ENCODE data around the gene PCP4L1.

Gene PCP4L1

DNA sequence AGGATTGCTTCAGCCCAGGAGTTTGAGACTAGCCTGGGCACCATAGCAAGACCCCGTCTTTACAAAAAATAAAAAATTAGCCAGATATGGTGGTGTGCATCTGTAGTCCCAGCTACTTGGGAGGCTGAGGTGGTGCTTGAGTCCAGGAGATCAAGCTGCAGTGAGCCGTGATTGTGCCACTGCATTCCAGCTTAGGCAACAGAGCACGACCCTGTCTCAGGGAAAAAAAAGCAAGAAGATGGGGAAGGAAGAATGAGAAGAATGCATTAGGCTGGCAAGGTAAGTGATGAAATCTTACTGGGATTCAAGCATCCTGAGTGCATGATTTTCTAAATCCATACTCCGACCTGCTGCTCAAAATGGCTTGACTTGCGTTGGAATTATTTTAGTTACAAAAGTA, 6.8 kb downstream of the PCP4L1 start:
- no peak for DNase-seq (ENCODE audit: low read depth in 4 of 4, low spot score in 1 of 4)

DNA sequence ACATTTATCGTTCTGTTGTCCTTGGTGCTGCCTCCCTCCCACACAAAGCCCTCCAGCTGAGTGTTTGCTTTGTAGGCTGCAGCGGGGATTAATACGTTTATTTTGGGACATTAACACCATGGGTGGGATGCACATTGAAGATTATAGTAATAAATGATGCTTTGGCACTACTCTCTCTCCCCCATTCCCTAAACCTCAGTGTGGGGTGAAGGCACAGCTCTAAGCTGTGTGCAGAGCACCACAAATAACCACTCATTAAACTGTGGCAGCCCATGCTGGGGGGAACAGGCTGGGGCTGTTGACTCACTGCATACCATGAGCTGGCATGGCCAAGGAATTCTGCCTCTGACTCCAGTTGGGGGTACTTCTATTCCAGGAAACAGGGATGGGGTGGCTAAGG, 7.7 kb downstream of the PCP4L1 start:
- no peak for DNase-seq (ENCODE audit: low read depth in 4 of 4, low spot score in 1 of 4)

DNA sequence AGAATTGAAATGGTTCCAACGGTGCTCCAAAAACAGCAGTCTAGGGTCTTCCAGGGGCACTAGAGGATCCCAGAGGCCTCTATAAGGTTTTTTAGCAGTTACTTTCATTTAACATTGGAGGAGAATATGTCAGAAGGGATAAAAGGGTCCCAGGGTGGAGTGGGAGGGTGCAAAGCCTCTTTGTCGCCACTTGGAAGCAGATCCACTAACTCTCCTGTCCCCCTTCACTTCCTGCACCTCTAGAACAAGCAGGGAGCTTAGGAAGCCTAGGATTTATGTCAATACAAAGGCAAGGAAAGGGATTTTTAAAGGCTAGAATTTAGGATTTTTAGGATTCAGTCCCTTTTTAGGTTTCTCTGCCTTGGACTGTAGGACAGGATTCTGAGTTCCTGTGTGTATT, 8.3 kb downstream of the PCP4L1 start:
- no peak for DNase-seq (ENCODE audit: low read depth in 4 of 4, low spot score in 1 of 4)

DNA sequence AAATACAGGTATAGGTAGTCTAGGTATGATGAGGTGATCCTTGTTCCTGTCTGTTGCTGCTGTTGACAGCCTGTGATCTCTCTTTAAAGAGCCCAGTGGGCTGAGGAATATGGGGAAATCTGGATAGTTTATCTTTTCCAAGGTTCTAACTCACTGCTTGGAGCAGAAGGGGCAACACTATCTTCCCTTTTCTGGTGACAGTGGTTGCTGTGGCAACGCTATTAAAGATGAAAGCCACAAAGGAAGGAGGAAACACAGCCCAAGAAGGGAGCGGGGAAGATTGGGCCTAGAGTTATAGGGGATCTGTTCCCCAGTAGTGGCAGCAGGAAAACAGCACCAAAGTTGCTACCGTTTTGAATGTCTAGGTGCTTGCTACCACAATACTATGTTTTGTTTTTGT, 8.8 kb downstream of the PCP4L1 start:
- no peak for DNase-seq (ENCODE audit: low read depth in 4 of 4, low spot score in 1 of 4)

- no peak for DNase-seq (ENCODE audit: low read depth in 4 of 4, low spot score in 1 of 4)
These were observed 14.9 kb downstream of the PCP4L1 start for GRCh38 chr1:161273402-161273801.

GRCh38 chr1:161274874-161275273, 16.3 kb downstream of the PCP4L1 start:
- no peak for DNase-seq (ENCODE audit: low read depth in 4 of 4, low spot score in 1 of 4)

GRCh38 chr1:161282991-161283390, 24.4 kb downstream of the PCP4L1 start:
- no peak for DNase-seq (ENCODE audit: low read depth in 4 of 4, low spot score in 1 of 4)

GRCh38 chr1:161285113-161285512, 26.6 kb downstream of the PCP4L1 start:
- no peak for DNase-seq (ENCODE audit: low read depth in 4 of 4, low spot score in 1 of 4)

DNA sequence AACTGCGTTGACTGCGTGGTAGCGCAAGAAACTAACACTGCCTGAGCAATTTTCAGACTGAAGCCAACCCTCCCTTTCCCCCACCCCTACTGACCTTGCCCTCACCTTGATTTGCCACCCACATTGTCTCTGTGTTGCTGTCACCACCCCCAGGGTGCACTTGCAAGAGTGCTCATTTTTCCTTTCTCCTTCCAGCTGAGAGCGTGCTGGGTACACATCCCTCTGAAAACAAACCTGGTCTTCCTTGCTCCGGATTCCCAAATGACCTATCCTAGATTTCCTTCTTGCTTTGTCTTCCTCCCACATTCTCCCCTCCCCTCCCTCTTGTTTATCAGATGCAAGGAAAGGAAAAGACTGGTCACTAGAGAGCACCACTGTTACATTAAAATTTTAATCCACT, 27.0 kb downstream of the PCP4L1 start:
- no peak for DNase-seq (ENCODE audit: low read depth in 4 of 4, low spot score in 1 of 4)

DNA sequence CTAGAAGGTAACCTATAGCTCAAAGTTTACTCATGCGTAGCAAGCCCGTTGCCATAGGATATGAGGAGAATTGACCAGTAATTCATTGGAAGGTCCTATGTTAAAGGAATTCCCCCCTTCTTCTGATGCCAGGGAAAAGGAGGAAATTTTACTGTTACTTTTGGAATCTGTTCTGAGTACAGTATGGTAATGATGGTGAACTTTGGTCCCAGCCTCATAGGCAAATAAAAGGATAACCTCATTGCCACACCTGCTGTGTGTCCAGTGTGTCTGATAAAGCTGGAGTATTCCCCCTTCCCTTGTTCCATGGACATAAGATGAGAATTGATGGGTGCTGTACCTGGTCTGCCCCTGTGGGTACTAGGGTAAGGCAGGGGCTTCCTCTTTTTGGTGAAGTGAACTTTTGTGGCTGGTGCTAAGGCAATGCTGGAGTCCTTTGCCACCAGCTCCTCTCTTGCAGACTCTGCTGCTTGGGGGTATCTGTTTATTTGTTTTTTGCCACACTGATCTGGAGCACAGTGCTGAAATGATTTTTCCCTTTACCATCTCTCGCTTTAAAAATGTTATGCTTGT, 29.0 kb downstream of the PCP4L1 start:
- DNase-seq (ENCODE audit: low read depth in 4 of 4, low spot score in 1 of 4): no peak

- DNase-seq (ENCODE audit: low read depth in 4 of 4, low spot score in 1 of 4): no peak
These were observed 32.2 kb downstream of the PCP4L1 start for GRCh38 chr1:161290779-161291178.

DNA sequence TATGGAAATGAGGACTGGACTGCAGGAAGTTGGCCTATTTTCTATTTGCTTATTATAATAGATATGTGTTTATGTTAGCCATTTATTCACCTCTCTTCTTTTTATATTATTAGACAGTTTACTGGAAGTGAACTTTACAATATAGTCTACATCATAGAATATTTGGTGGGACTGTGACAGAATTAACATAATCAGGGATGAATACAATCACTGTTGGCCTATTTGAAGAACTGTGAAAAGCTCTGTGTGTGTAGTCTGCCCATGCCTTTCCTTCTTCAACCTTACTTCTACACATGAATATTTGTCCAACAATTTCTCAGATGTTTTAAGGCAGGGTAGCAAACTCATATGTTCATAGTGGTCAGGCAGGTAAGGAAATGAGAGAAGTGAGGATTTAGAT, 38.9 kb downstream of the PCP4L1 start:
- DNase-seq (ENCODE audit: low read depth in 4 of 4, low spot score in 1 of 4): no peak

DNA sequence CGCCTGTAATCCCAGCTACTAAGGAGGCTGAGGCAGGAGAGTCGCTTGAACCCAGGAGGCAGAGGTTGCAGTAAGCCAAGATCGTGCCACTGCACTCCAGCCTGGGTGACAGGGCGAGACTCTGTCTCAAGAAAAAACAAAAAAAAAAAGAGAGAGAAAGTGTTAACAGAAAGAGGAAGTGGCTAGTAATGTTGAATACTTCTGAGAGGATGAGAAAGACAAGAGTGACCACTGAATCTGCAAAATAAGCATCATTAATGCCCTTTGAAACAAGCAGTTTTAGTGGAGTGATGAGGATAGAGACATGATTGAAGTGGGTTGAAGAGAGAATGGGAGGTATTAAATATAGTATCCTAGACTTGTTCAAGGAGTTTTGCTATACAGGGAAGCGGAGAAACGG, 39.6 kb downstream of the PCP4L1 start:
- DNase-seq (ENCODE audit: low read depth in 4 of 4, low spot score in 1 of 4): no peak

- no peak for DNase-seq (ENCODE audit: low read depth in 4 of 4, low spot score in 1 of 4)
These were observed 40.8 kb downstream of the PCP4L1 start for GRCh38 chr1:161299347-161299746.

GRCh38 chr1:161300478-161300877, 41.9 kb downstream of the PCP4L1 start:
- no peak for DNase-seq (ENCODE audit: low read depth in 4 of 4, low spot score in 1 of 4)

- no peak for DNase-seq (ENCODE audit: low read depth in 4 of 4, low spot score in 1 of 4)
These were observed 46.7 kb downstream of the PCP4L1 start for GRCh38 chr1:161304927-161305866.

DNA sequence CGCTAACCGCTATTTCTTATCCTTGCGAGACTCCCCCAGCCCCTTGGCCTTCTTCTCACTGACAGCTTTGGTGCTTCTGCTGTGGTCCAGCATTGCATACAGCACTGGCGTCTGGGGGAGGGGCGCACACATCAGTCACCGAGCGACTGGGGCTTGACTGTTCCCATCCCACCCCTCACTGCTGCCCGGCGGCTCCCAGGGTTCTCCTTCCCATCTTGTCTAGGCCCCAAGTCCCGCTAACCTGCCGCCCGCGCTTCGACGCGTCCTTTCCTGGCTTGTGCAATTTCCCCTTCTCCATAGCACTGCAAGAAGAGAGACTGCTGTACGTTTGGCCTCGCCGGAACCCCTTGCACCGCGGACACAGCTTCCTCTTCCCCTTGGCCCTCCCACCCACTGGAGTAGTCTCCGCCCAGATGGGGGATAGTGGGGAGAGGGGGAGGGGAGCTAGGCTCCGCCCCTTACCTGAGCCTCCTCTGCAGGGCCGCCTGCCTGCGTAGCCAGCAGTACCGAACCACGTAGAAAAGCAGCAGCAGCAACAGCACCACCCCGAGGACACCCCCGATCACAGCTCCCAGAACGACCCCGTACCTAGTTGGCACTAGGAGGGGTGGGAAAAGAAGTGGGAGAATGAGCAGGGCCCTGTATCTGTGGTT, 47.4 kb downstream of the PCP4L1 start:
- DNase-seq (ENCODE audit: low read depth in 4 of 4, low spot score in 1 of 4): peak; percentile 45 to 80 (median 66)

GRCh38 chr1:161307230-161307768, 48.8 kb downstream of the PCP4L1 start:
- DNase-seq (ENCODE audit: low read depth in 4 of 4, low spot score in 1 of 4): no peak

DNA sequence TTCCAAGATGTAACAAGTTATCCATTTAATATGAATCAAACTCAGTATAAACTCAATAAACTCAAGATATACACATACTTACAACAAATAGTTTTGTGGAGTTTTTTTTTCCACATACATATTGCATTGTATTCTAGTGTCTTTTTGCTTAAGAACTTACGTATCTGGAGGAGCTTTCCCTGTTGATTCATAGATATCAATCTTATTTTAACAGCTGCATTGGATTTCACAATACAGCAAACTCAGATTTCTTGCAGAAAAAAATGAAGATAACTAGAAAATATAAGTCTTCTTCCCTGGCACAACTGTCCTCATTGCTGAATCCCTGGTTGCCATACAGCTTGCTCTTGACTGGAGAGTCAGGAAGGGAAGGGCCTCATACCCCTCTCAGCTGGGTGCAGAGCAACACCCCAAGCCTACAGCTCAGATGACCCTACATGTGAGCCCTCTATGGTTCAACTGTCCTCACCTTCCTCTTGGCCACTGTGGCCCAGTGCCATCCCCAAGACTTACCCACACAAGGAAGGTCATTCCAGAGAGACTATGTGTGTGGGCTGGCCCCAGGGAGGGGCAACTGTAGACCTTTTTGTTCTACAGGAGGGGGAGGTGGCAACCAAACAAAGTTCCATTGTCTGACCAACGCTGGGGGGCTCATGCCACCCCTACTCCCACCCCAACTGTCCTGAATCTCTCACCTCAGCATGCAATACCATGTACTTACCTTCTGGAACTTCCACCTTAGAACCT, 49.5 kb downstream of the PCP4L1 start:
- DNase-seq (ENCODE audit: low read depth in 4 of 4, low spot score in 1 of 4): no peak

- DNase-seq (ENCODE audit: low read depth in 4 of 4, low spot score in 1 of 4): no peak
These were observed 51.3 kb downstream of the PCP4L1 start, which contains the start of gene MPZ for GRCh38 chr1:161309868-161310267. MPZ (minus strand) TSS chr1:161309968; CDS start chr1:161309905, 63 bp downstream.

GRCh38 chr1:161311595-161312181, 53.1 kb downstream of the PCP4L1 start:
- DNase-seq (ENCODE audit: low read depth in 4 of 4, low spot score in 1 of 4): no peak
